Cerebellar cortex (tissue), 1 donor: Measurements from ENCODE around the gene KCNH1.
"Not testable (repeated sequence)": the region's sequence is repeated elsewhere in the genome, so short reads cannot be mapped to it uniquely, and the experiment has no call there.

Experiments
- DNase-seq: peaks from one replicate; pipeline ENCODE4 v3.0.0-alpha.2; 2015; ENCODE audit warnings: low spot score

Gene KCNH1

DNA sequence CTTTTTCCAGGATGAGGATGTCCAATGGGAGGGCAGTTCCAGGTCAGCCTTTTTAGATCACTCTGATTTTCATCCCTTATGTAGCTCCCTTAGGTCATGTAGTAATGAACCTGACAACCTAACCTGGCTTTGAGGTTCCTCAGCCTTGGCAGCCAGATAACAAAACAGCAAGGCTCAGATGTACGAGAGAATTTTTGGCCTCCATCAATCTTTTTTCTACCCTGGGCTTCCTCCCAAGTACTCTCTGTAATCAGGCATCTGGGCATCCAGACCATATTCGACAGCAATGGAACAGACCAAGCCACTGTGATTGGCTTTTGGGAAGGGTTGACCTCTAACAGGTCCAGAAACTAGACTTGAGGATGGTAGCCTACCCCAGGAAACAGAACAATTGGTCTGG lies 38.6 kb downstream of the KCNH1 start:
- peak; percentile 79 for DNase-seq

DNA sequence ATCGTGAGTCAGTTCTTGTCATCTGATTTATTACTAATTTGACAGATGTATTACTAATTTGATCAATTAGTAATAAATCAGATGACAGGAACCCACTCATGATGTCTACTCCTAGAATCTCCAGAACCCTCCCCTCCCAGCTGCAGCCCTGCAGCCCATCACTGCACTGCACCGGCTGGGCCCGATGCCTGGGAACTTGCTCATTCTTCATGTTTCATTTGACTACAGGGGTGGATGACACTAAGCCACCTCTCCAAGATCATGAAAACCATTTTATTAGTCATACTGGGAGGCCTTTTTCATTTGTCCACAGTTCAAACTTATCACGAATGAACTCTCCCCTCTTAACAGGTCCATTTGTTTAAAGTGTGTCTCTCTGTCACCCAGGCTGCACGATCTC lies 41.0 kb downstream of the KCNH1 start:
- no peak for DNase-seq

DNA sequence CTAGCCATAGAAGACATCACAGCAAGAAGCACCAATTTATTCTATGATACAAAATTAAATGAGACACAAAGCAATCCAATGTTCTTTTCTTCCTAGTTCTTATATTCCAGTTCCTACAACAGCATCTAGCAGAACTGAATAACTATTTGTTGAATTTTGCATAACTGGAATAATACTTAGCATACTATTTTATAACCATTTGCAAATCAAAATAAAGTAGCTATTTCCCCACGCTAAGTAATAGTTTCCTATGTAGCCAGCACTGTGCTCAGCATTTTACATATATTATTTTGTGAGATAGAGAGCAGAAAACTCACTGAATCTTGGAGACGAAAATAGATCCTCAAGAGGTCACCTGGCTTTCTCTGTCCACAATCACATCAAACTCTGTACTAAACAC lies 42.1 kb downstream of the KCNH1 start:
- DNase-seq, result no peak

DNA sequence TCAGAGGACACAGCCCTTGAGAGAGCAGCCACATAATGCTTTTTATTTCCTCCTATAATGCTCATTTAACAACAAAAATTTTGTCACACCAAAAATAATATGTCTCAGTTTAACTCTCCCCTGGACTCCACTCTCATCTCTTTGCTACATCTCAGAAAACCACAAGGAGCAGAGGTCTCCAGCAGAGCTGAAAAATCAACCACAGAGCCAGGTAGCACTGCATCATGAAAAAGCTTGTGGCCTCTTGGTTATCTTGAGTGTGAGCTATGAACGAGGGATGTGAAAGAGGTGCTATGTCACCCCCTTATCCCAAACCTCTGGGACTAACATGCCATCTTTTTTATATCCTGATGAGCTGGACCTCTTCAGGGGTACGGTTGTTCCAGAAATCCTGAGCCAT lies 44.4 kb downstream of the KCNH1 start:
- DNase-seq, result no peak

DNA sequence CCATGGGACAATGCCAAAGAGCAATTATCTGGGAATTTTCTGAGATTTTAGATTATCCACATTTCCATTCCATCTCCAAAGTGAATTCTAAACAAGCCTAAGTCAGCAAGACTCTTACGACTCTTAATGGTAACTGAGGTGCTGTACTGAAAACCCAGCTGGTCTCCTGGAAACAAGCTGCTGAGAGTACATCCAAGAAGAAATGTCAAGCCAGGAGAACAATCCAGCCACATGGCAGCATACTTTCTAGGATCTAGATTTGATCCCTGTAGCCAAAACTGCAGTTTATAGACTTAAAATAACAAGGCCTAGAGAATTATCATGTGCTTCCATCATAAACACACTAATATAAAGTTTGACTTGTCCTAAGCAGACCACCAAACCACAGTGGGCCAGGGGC lies 45.8 kb downstream of the KCNH1 start:
- peak; percentile 61 for DNase-seq

DNA sequence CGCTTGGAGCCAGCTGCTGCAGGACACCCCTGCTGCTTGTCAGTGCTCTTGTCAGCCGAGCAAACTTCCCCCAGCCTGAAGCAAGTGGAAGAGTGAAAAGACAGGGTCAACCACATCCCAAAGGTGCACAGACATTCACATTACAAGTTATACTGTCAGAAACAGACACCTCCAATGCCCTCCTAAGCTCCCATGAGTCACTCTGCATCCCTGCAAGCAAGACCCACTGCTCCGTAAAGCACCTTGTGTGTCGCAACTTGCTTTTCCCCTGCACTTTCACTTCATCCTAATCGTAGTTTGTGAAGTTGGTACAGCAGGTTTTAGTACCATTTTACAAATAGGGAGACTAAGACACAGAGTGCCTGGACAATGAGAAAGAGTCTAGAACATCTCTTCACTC lies 51.1 kb downstream of the KCNH1 start:
- DNase-seq, result peak; percentile 25

DNA sequence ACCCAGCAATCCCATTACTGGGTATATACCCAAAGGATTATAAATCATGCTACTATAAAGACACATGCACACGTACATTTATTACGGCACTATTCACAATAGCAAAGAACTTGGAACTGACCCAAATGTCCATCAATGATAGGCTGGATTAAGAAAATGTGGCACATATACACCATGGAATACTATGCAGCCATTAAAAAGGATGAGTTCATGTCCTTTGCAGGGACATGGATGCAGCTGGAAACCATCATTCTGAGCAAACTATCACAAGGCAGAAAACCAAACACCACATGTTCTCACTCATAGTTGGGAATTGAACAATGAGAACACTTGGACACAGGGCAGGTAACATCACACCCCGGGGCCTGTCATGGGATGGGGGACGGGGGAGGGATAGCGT lies 52.5 kb downstream of the KCNH1 start:
- DNase-seq, result not testable (repeated sequence)

DNA sequence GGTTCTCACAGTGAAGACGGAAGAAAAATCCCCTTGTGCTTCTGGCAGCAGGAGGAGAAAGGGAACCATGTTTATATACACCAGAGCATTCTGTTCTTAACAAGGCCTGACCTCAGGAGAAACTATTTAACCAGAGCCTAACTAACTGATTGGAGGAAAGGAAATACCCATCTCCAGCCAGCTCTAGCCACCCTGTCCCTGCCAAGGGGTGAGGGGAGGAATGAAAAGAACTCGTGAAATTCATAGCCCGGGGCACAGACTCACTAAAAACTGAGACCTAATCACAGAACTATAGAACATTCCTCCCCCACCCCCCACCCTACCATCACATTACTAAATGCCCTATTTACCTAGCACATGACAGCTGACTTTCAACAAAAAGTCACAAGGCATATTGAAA lies 65.0 kb downstream of the KCNH1 start:
- no peak for DNase-seq

DNA sequence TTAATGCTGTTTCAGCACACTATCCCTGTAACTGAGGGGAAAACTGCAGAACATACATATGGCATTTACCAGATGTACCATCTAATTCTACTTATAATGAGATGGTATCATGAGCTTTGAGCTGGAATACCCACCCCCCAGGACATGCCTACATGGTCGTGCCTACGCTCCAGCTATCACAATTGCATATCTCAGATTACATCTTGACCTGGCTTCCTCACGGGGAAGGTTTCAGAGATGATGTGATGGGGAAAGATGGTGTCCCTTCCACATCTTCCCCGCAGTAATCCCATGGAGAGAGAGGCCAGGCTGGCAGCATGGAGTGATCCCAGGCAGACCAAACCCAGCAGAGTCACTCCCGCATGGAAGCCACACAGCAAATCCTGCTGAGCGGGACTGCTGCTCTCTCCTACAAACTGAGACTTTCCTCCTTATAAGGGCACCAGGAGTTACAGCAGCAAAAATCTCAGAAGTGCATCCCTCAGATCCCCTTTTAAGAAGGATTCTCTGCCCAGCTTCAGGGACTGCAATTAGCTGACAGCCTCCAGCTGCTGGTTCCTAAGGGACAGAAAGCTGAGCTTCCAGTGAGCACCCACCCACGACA lies 67.1 kb downstream of the KCNH1 start:
- peak; percentile 14 for DNase-seq

DNA sequence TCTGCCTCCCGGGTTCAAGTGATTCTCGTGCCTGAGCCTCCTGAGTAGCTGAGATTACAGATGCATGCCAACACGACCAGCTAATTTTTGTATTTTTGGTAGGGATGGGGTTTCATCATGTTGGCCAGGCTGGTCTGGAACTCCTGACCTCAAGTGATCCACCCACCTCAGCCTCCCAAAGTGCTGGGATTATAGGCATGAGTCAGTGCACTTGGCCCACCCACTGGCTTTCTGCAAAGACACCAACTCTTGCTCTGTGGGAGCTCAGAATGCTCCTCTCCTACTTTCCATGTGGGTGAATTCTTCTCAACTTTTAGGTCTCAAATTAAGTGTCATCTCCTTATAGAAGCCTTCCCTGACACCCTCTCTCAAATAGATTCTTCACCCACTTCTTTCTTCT lies 92.1 kb downstream of the KCNH1 start:
- DNase-seq, result not testable (repeated sequence)

DNA sequence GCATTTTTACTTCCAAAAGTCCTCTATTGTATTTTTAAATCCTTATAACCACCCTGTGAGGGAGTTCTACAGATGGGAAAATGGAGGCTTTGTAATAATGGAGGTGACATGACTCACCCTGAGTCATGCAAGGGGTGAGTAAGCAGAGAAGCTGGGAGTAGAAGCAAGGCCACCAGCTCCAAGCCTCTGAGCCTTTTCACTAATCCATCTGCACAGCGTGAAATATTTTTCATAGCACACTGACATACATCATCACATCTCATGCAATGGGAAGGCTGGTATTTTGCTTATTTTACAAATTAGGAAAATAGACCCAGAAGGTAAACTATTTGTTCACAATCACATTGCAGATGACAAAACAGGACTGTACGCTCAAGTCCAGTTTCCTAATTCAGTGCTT lies 96.9 kb downstream of the KCNH1 start:
- no peak for DNase-seq

DNA sequence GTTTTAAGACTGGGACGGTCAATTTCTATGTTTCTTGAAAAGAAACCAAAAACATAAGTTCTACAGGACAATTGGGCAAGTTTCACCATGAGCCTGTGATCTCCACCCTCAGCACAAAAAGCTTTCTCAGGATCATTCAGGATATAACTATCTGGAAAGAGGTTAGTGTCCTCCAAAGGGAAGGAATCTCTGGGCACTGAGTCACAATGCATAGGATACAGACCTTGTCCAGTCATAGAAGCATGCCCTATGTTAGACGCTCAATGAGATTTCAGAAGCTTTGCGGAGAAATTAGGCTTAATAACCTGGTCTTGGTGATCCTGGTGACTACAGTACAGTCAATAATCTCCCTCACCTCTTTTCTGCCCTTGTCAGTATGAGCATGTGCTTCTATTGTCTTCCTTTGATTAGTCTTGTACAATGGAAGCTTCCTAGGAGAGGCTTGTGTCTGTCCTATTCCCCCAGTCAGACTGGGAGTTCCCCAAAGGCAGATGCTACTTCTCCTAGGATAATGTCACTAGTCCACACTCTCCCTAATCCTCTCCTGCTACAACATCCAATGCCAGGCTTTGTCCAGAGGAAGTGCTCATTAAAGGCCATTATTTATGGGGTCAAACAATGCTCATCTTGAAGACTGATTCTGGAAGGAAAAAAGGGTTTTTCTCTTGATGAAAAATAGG lies 97.4 kb downstream of the KCNH1 start:
- DNase-seq, result no peak

DNA sequence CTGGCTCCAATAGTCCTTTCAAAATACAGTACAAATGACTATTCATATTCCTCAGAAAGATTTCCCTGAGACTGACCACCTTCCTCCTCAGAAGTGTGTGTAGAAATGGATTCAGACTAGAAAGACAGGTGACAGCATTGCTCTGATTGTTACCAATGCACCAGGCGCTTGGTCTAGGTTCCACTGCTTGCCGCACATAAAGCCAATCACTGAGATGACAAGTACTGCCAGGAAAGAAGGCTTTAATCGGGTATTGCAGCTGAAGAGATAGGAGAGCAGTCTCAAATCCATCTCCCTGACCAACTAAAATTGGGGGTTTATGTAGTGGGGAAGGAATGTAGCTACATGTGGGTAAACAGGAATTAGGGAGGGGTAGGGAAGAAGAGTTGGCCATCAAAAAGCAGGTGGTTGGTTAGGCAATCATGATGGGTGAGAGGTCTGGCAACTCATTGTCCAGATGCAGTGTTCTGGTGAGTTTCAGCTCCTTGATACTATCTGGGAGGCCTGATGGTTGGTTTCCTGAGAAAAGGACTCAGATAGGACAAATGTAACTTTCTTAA lies 98.0 kb downstream of the KCNH1 start:
- DNase-seq, result no peak

DNA sequence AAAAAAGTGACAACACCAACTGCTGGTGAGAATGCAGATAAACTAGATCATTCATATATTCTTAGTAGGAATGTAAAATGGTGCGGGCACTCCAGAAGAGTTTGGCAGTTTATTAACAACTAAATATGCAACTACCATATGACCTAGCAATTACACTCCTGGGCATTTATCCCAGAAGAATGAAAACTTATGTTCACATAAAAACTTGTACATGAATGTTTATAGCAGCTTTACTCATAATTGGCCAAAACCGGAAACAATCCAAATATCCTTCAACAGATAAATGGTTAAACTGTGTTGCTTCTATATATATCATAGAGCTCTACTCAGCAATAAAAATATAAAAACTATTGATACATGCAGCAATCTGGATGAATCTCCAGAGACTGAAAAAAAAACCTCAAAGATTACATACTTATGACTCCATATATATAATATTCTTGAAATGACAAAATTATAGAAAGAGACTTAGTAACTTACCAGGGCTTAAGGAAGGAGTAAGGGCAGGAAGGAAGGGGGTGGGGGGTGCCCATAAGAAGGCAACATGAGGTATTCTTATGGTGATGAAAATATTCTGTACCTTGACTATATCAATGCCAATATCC lies 99.9 kb downstream of the KCNH1 start:
- DNase-seq, result no peak

DNA sequence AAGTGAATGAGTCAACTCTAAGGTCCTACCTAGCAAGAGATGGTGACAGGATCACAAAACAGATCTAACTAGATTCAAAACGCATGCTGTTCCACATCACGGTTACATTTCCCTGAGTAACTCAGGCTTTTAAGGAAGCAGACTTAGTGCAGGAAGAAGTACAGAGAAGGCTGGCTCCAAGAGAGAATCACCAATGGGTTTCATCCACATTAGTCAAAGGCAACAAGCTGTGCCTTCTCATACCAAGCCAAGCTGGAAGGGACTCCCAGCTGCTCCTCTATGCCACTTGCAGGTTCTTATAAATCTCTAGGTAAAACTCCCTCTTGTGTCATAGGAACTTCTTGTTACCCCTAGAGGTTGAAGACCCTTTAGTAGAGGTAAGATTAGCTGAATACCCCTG lies 109.0 kb downstream of the KCNH1 start:
- DNase-seq, result peak; percentile 78

DNA sequence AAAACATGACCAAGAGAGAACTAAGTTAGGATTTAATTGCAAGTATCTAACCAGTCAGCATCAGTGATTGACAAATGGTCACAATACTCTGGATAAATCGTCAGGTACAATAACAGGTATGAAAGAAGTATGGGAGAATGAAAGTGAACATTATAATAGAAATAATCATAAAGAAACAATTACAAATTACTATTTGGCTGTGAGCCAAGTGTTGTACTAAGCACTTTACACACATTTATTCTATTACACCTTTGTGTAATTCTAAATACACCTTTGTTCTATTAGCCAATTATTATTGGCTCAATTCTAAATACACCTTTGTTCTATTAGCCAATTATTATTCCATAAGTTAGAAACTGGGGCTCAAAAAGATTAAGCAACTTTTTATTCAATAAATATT lies 114.7 kb downstream of the KCNH1 start:
- DNase-seq, result no peak

DNA sequence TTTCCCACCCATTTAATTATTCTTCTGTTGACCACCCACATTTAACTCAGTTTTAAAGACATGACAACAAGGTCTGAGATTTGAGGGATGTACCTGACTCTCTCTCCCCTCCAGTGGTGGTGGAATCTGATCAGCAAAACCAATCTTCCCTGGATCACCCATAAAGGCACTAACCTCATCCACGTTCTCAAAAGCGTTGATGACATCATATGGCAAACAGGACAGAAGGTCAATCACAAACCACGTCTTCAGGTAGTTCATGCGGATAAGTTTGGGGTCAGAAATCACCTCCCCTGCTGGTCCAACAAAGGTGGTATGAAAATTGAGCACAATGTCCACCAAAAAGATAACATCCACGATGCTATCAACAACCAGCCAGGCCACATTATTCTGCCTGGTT lies 115.3 kb downstream of the KCNH1 start:
- no peak for DNase-seq

DNA sequence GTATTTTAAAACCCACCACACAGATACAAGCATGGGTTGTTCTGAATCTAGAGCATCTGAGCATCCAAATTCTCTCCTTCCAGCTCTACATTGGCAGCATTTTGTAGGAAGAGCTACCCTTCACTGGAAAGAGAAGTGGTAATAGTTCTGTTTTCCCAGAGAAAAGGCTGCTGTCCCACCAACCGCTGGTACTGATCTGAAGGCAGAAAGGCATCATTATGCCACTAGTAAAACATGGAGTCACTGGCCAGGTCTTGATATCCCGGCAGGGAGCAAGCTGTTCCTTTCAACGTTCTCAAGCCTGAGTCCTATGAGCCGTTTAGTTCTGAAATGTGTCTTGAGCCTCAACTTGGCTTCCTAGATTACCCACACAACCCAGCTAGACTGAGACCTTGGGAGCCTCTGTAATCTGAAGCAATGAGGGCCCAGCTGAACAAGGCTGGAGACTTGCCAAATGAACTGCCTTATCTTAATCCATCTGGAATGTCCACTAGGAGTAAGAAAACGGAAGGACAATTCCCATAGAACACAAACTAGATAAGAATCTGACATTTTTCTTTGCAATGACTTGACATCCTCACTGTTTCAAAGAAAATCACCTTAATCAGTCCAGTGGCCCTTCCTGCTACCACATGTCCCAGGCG lies 116.8 kb downstream of the KCNH1 start:
- peak; percentile 28 for DNase-seq

DNA sequence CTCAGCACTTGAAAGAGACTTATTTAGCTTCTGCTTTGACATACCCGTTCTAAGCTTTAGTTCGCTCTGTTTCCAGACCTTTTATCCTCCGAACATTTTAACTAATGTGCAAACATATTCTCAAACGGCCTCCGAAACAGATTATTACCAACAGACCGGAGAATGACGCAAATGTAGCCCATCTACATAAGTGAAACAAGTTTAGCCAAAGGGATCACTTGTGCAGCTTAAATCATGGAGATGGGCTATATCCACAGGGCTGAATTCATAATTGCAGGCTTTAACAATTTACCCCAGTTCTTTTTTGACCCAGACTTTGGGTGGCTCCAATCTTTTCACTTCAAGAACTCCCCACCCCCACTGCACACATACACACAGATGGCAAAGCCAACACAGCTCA lies 119.7 kb downstream of the KCNH1 start:
- DNase-seq, result no peak

DNA sequence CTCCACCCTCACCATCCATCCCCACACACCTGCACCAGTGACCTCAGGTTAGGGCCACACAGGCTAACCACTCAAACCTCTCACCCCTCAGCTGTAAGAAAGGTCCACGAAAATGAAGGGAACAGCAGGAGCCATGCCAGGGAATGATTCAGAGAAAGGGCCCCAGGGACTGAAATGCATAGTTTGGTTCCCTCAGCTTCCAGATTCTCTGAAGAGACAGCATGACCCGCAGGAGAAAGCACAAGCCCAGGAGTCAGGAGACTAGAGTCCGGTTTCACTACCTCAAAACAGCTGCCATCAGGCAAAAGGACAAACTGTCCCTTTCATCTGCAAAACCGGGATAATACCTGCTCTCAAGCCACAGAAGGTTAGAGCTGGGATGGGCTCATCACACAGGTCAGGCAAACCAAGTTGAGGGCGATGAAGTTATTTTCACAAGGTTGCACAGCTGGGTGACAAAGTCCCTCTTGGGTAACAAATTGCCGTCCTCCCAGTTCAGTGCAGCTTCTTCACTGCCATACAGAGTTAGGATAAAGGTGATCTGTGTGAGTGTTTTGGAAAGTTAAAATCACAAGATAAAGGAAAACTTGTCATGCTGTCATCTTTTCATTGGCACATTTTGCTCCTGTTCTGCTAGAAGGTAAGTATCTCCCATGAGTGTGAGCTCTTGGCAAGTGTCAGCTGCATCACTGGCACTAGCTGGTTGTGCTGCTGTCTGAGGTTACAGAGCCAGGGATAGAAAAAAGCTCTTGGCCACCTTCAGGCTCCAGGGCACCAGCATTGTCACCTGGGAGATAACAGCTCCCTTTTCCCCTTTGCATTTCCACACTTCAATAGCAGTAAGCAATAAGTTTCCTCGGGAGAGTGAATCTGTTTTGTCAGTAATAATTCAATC lies 120.4 kb downstream of the KCNH1 start:
- DNase-seq, result peak; percentile 65

DNA sequence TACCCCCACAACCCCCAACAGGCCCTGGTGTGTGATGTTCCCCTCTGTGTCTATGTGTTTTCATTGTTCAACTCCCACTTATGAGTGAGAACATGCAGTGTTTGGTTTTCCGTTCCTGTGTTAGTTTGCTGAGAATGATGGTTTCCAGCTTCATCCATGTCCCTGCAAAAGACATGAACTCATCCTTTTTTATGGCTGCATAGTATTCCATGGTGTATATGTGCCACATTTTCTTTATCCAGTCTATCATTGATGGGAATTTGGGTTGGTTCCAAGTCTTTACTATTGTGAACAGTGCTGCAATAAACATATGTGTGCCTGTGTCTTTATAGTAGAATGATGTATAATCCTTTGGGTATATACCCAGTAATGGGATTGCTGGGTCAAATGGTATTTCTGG lies 122.8 kb downstream of the KCNH1 start:
- not testable (repeated sequence) for DNase-seq

DNA sequence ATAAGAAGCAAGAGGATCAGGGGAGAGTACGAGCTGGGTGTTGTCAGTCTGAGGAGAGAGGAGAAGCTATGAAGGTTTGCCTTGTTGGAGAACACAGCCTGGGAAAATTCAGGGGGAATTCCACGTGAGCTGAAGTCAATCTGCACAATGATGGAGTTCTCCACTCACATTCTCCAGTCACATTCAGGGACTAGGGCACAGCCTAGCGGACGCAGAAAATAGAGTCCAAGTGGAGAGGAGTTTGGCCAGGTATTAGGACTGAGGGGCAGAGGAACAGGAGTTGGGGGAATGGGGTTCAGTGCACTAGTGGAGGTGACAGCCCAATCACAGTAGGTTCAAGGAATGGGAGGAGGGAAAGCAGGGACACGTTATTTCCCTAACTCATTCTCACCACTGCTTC lies 124.0 kb downstream of the KCNH1 start:
- DNase-seq, result no peak
